Sigmoid colon (tissue), 7 donors: ENCODE results near the gene OR2V2. TPM values are rescaled to one million over a fixed set of nuclear protein-coding genes. Genes with fewer than 3 reads are reported as not detected.
"Not testable (repeated sequence)": the region's sequence is repeated elsewhere in the genome, so short reads cannot be mapped to it uniquely, and the experiment has no call there.

Experiments
- DNase-seq: peaks from one replicate; pipeline ENCODE4 v3.0.0-alpha.2; 2019
- H3K27ac ChIP-seq, 4 donors: fragments of 200-600 bp; sonication (generic); one replicate each; pipeline ENCODE4 v1.5.1; 2016 to 2019; ENCODE audit warnings: mild to moderate bottlenecking in 1 of 4
- H3K27me3 ChIP-seq, 3 donors: fragments of 200-600 bp; sonication (generic); one replicate each; pipeline ENCODE4 v1.5.1; 2019; ENCODE audit warnings: mild to moderate bottlenecking in 1 of 3
- H3K36me3 ChIP-seq, 4 donors: fragments of 200-600 bp; sonication (generic); one replicate each; pipeline ENCODE4 v1.5.1; 2016 to 2019
- H3K4me1 ChIP-seq, 4 donors: fragments of 200-600 bp; sonication (generic); one replicate each; pipeline ENCODE4 v1.5.1; 2017 to 2019
- H3K4me3 ChIP-seq, 4 donors: fragments of 200-600 bp; sonication (generic); one replicate each; pipeline ENCODE4 v1.5.1; 2017 to 2019; ENCODE audit warnings: mild to moderate bottlenecking in 2 of 4, moderate library complexity in 1 of 4
- H3K9me3 ChIP-seq, 4 donors: fragments of 200-600 bp in 3 of 4; sonication (generic) in 3 of 4; one replicate each; pipeline versions ENCODE4 v1.5.1 to v1.6.1; 2013 to 2019
- CTCF ChIP-seq, 4 experiments: fragments of 450-650 bp in 3 of 4; fragments of 200-600 bp in 1 of 4; IDR thresholded peaks; one replicate each; pipeline ENCODE4 v1.5.1; 2016 to 2019; ENCODE audit warnings: antibody characterized with exemption in 4 of 4, mild to moderate bottlenecking in 3 of 4, moderate library complexity in 2 of 4
- EP300 ChIP-seq, 4 donors: sonication (generic); formaldehyde crosslinking; IDR thresholded peaks; one replicate each; pipeline ENCODE4 v1.6.1; 2017; ENCODE audit warnings: antibody characterized with exemption in 4 of 4
- POLR2A ChIP-seq, 2 donors: fragments of 450-650 bp; IDR thresholded peaks; one replicate each; pipeline ENCODE4 v1.6.1; 2016; ENCODE audit warnings: antibody characterized with exemption in 2 of 2, mild to moderate bottlenecking in 2 of 2, moderate library complexity in 2 of 2
- POLR2AphosphoS5 ChIP-seq, 4 donors: sonication (generic); formaldehyde crosslinking; IDR thresholded peaks; one replicate each; pipeline ENCODE4 v1.6.1; 2017; ENCODE audit warnings: antibody characterized with exemption in 4 of 4
- WGBS, 2 donors: extraction: QIAGEN DNeasy Blood & Tissue Kit; methylation state at CpG; one replicate each; pipeline ENCODE4 v1.1.7; 2013; 5-methylcytosine and 5-hydroxymethylcytosine counted together
- intact Hi-C: fragments of 100-400 bp; cut with DNase I; formaldehyde crosslinking; loops from one replicate; pipeline ENCODE4 v1.15.1; 2023
- polyA plus RNA-seq, 3 donors: library from polyadenylated mRNA; stranded (reverse); fragments of 200-250 nt; gene quantifications; one replicate each; pipeline ENCODE4 v1.2.3, GENCODE V29; 2013
- total RNA-seq, 4 donors: library from RNA; depleted of rRNA; stranded (reverse); fragments of >200 nt; gene quantifications; one replicate each; pipeline ENCODE4 v1.1.0, GENCODE V29; 2016
- donor health status: healthy with polysubstance abuse.
- donor health status: Bipolar disorder and iron deficiency.
- donor health status: healthy.

Gene OR2V2
- total and polyA plus RNA-seq, 7 donors = not detected

GRCh38 chr5:181104259-181104568 is 43.2 kb upstream of the OR2V2 start:
- intact Hi-C loops = not testable (repeated sequence)
- H3K27me3 ChIP-seq = peaks cover 11 to 68% (median 48%) of the 10 kb centered on the region in 3 donors

GRCh38 chr5:181104606-181105390 is 42.6 kb upstream of the OR2V2 start:
- H3K9me3 ChIP-seq, H3K36me3 ChIP-seq, H3K4me1 ChIP-seq, H3K4me3 ChIP-seq, DNase-seq, intact Hi-C loops, H3K27ac ChIP-seq: not testable (repeated sequence)
- H3K27me3 ChIP-seq = peaks cover 5 to 68% (median 47%) of the 10 kb centered on the region in 3 donors
- 29 to 60% methylated on average over 15 to 20 of the region's 20 CpGs for WGBS, 2 donors

More at GRCh38 chr5:181104259-181104568, 43.2 kb upstream of the OR2V2 start:
- WGBS, 2 donors = 6 to 10% methylated on average over 5 of the region's 5 CpGs
- DNase-seq, H3K4me3 ChIP-seq, H3K9me3 ChIP-seq, H3K4me1 ChIP-seq, H3K36me3 ChIP-seq, H3K27ac ChIP-seq: not testable (repeated sequence)

- Histone ChIP-seq H3K36me3 (no peaks in the 10 kb centered on the region), H3K4me3 (no peak overlapping the region), H3K27me3 (peaks cover 2 to 68% (median 47%) of the 10 kb centered on the region in 3 donors), H3K9me3 (no peaks in the 10 kb centered on the region), H3K4me1 (peaks cover 0 to under 1% (median under 1%) of the 10 kb centered on the region in 4 donors), H3K27ac (no peak overlapping the region)
- DNase-seq = no peak
- intact Hi-C loops = no loop called here
- TF ChIP-seq POLR2A (IDR thresholded peaks at IDR 0.05) = no peak
- WGBS, 2 donors = 42 to 64% methylated on average over 7 of the region's 7 CpGs
Measured at GRCh38 chr5:181105391-181106025, 41.9 kb upstream of the OR2V2 start.

GRCh38 chr5:181107699-181108098 is 39.7 kb upstream of the OR2V2 start:
- no peak for TF ChIP-seq POLR2AphosphoS5 (IDR thresholded peaks at IDR 0.05)
- no peak for TF ChIP-seq POLR2A (IDR thresholded peaks at IDR 0.05)
- TF ChIP-seq EP300 (IDR thresholded peaks at IDR 0.05) = no peak
- TF ChIP-seq CTCF (IDR thresholded peaks at IDR 0.05) = no peak
- Histone ChIP-seq H3K4me3 (no peak overlapping the region), H3K36me3 (no peaks in the 10 kb centered on the region), H3K27ac (no peak overlapping the region), H3K27me3 (peaks cover 7 to 89% (median 54%) of the 10 kb centered on the region in 3 donors), H3K9me3 (no peaks in the 10 kb centered on the region), H3K4me1 (no peaks in the 10 kb centered on the region)
- intact Hi-C loops = no loop called here
- DNase-seq = no peak
- WGBS, 2 donors = 73 to 78% methylated on average over 9 of the region's 9 CpGs

GRCh38 chr5:181108578-181109165 is 38.7 kb upstream of the OR2V2 start:
- intact Hi-C loops = no loop called here
- DNase-seq = no peak
- no peak for TF ChIP-seq EP300 (IDR thresholded peaks at IDR 0.05)
- TF ChIP-seq POLR2A (IDR thresholded peaks at IDR 0.05) = no peak
- TF ChIP-seq POLR2AphosphoS5 (IDR thresholded peaks at IDR 0.05) = no peak
- no peak for TF ChIP-seq CTCF (IDR thresholded peaks at IDR 0.05)
- Histone ChIP-seq H3K4me3 (no peak overlapping the region), H3K4me1 (no peaks in the 10 kb centered on the region), H3K36me3 (no peaks in the 10 kb centered on the region), H3K9me3 (no peaks in the 10 kb centered on the region), H3K27me3 (peaks cover 5 to 91% (median 54%) of the 10 kb centered on the region in 3 donors), H3K27ac (no peak overlapping the region)
- 62 to 73% methylated on average over 14 of the region's 14 CpGs for WGBS, 2 donors

GRCh38 chr5:181109489-181110013 is 37.8 kb upstream of the OR2V2 start:
- Histone ChIP-seq H3K36me3 (no peaks in the 10 kb centered on the region), H3K4me1 (no peaks in the 10 kb centered on the region), H3K4me3 (no peak overlapping the region), H3K27me3 (peaks cover 13 to 94% (median 57%) of the 10 kb centered on the region in 3 donors), H3K9me3 (peaks cover 0 to 3% (median 1%) of the 10 kb centered on the region in 4 donors), H3K27ac (no peak overlapping the region)
- intact Hi-C loops = no loop called here
- peak; percentile 45 for DNase-seq
- TF ChIP-seq POLR2A (IDR thresholded peaks at IDR 0.05) (no peak), CTCF (IDR thresholded peaks at IDR 0.05) (no peak), POLR2AphosphoS5 (IDR thresholded peaks at IDR 0.05) (no peak), EP300 (IDR thresholded peaks at IDR 0.05) (no peak)
- WGBS, 2 donors = 55 to 57% methylated on average over 11 of the region's 11 CpGs
